Suprapubic skin (tissue), 4 donors: ENCODE measurements around the gene TEX261. TPM values are rescaled to one million over a fixed set of nuclear protein-coding genes. Genes with fewer than 3 reads are reported as not detected.
A peak's percentile ranks its signal among the peaks of the same experiment; 100 is the strongest.

Source experiments
- DNase-seq, 2 donors: peaks; one replicate each; pipeline ENCODE4 v3.0.0-alpha.2; 2019; ENCODE audit warnings: low spot score in 2 of 2
- H3K27ac ChIP-seq: fragments of 200-600 bp; sonication (generic); one replicate; pipeline ENCODE4 v1.5.1; 2019
- H3K27me3 ChIP-seq: fragments of 200-600 bp; sonication (generic); one replicate; pipeline ENCODE4 v1.5.1; 2019
- H3K36me3 ChIP-seq: fragments of 200-600 bp; sonication (generic); one replicate; pipeline ENCODE4 v1.5.1; 2019
- H3K4me1 ChIP-seq: fragments of 200-600 bp; sonication (generic); one replicate; pipeline ENCODE4 v1.5.1; 2019
- H3K4me3 ChIP-seq: fragments of 200-600 bp; sonication (generic); one replicate; pipeline ENCODE4 v1.5.1; 2019; ENCODE audit warnings: mild to moderate bottlenecking
- H3K9me3 ChIP-seq: fragments of 200-600 bp; sonication (generic); one replicate; pipeline ENCODE4 v1.5.1; 2019
- CTCF ChIP-seq, 2 donors: fragments of 200-600 bp in 1 of 2; fragments of 450-650 bp in 1 of 2; sonication (generic) in 1 of 2; IDR thresholded peaks; one replicate each; pipeline ENCODE4 v1.5.1; 2016 to 2019; ENCODE audit warnings: antibody characterized with exemption in 2 of 2, mild to moderate bottlenecking in 1 of 2, moderate library complexity in 1 of 2
- EP300 ChIP-seq: sonication (generic); formaldehyde crosslinking; IDR thresholded peaks from one replicate; pipeline ENCODE4 v1.6.1; 2017; ENCODE audit warnings: antibody characterized with exemption
- POLR2A ChIP-seq, 2 donors: fragments of 450-650 bp; IDR thresholded peaks; one replicate each; pipeline ENCODE4 v1.6.1; 2017; ENCODE audit warnings: antibody characterized with exemption in 2 of 2, mild to moderate bottlenecking in 2 of 2, moderate library complexity in 2 of 2
- POLR2AphosphoS5 ChIP-seq, 3 donors: sonication (generic); formaldehyde crosslinking; IDR thresholded peaks; one replicate each; pipeline ENCODE4 v1.6.1; 2017; ENCODE audit warnings: antibody characterized with exemption in 3 of 3
- WGBS: methylation state at CpG from one replicate; pipeline ENCODE4 v1.1.5; 2018; 5-methylcytosine and 5-hydroxymethylcytosine counted together
- total RNA-seq, 4 donors: library from RNA; depleted of rRNA; stranded (reverse); fragments of >200 nt; gene quantifications; one replicate each; pipeline ENCODE4 v1.1.0, GENCODE V29; 2016

The TEX261 gene
- total RNA-seq, 4 donors from 2014 or later: 19.7 to 31.0 (median 26.8) TPM

GRCh38 chr2:70941701-70942100 lies 53.0 kb downstream of the TEX261 start:
- no peak for TF ChIP-seq EP300
- TF ChIP-seq POLR2AphosphoS5 (IDR thresholded peaks at IDR 0.05): no peak
- TF ChIP-seq POLR2A (IDR thresholded peaks at IDR 0.05): no peak
- TF ChIP-seq CTCF (IDR thresholded peaks at IDR 0.05): no peak
- Histone ChIP-seq H3K27me3 (peaks cover 11% of the 10 kb centered on the region), H3K27ac (no peak overlapping the region), H3K9me3 (no peaks in the 10 kb centered on the region), H3K4me3 (no peak overlapping the region), H3K36me3 (no peaks in the 10 kb centered on the region), H3K4me1 (no peaks in the 10 kb centered on the region)
- peak in 1 of 2 donors; percentile 35 for DNase-seq
- 89% methylated on average over 5 of the region's 5 CpGs for WGBS

- Histone ChIP-seq H3K36me3 (no peaks in the 10 kb centered on the region), H3K9me3 (no peaks in the 10 kb centered on the region), H3K27me3 (peaks cover 11% of the 10 kb centered on the region), H3K27ac (no peak overlapping the region), H3K4me3 (no peak overlapping the region), H3K4me1 (no peaks in the 10 kb centered on the region)
- TF ChIP-seq EP300 (no peak), CTCF (IDR thresholded peaks at IDR 0.05) (no peak), POLR2AphosphoS5 (IDR thresholded peaks at IDR 0.05) (no peak), POLR2A (IDR thresholded peaks at IDR 0.05) (no peak)
- WGBS: 68% methylated on average over 6 of the region's 6 CpGs
- DNase-seq: peak in 1 of 2 donors; percentile 67
Measured at GRCh38 chr2:70941186-70941585, 53.5 kb downstream of the TEX261 start.

DNA sequence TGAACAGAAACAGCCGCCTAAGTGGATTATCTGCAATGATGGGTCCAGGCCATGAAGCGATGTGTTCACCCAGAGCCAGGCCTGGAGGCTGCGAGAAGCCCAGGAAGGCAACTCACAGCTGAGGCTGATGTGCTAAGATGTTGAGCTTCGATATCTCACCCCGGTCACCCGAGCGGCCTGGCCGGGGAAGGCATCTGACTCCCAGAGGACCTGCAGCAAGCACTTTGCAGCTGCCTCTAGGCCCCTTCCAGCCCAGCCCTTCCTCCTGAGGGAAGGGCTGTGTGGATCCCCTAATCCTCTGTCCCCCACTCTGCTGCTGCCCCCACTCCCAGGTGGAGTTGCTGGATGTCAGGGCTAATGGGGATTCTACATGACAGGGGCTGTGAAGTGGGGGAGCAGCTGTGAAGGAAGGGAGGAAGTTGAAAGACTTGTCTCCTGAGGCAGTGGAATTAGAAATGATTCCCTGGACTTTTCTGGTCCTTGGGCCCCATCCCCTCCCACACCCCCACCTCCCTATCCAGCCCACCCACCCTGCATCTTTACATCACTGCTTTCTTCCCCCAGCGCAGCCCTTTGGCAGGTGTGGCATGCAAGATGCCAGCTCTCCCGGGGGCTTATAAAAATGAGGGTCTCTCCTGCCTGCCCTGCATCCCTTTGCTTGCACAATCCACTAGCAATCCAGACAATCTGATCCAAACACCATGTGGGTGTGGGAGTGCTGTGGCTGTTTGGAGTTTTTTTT lies 54.7 kb downstream of the TEX261 start:
- H3K4me1 ChIP-seq: no peaks in the 10 kb centered on the region
- no peak overlapping the region for H3K27ac ChIP-seq
- TF ChIP-seq CTCF (IDR thresholded peaks at IDR 0.05) (no peak), POLR2AphosphoS5 (IDR thresholded peaks at IDR 0.05) (no peak), EP300 (no peak), POLR2A (IDR thresholded peaks at IDR 0.05) (no peak)
- H3K4me3 ChIP-seq: no peak overlapping the region
- peaks cover 11% of the 10 kb centered on the region for H3K27me3 ChIP-seq
- no peaks in the 10 kb centered on the region for H3K36me3 ChIP-seq
- DNase-seq: peak in 1 of 2 donors; percentile 47
- 69% methylated on average over 5 of the region's 10 CpGs for WGBS
- no peaks in the 10 kb centered on the region for H3K9me3 ChIP-seq

- peak in 1 of 2 donors; percentile 70 for DNase-seq
- Histone ChIP-seq H3K4me3 (peak overlapping the region; percentile 3), H3K9me3 (no peaks in the 10 kb centered on the region), H3K27me3 (peaks cover 11% of the 10 kb centered on the region), H3K4me1 (no peaks in the 10 kb centered on the region), H3K27ac (no peak overlapping the region), H3K36me3 (no peaks in the 10 kb centered on the region)
- 62% methylated on average over 16 of the region's 30 CpGs for WGBS
- TF ChIP-seq EP300 (no peak), CTCF (IDR thresholded peaks at IDR 0.05) (no peak), POLR2A (IDR thresholded peaks at IDR 0.05) (no peak), POLR2AphosphoS5 (IDR thresholded peaks at IDR 0.05) (no peak)
Measured at GRCh38 chr2:70939001-70939838, 55.5 kb downstream of the TEX261 start.

- H3K4me1 ChIP-seq: no peaks in the 10 kb centered on the region
- WGBS: 44% methylated on average over 3 of the region's 3 CpGs
- H3K27me3 ChIP-seq: peaks cover 11% of the 10 kb centered on the region
- no peaks in the 10 kb centered on the region for H3K36me3 ChIP-seq
- TF ChIP-seq POLR2AphosphoS5 (IDR thresholded peaks at IDR 0.05): no peak
- no peak for TF ChIP-seq EP300
- TF ChIP-seq CTCF (IDR thresholded peaks at IDR 0.05): no peak
- TF ChIP-seq POLR2A (IDR thresholded peaks at IDR 0.05): no peak
- peak overlapping the region; percentile 3 for H3K4me3 ChIP-seq
- peak in 1 of 2 donors; percentile 60 for DNase-seq
- peak overlapping the region; percentile 42 for H3K27ac ChIP-seq
- H3K9me3 ChIP-seq: no peaks in the 10 kb centered on the region
Measured at GRCh38 chr2:70938586-70938950, 56.1 kb downstream of the TEX261 start.
